ENCODE data around the gene NTN1. TPM values are rescaled to one million over a fixed set of nuclear protein-coding genes. Genes with fewer than 3 reads are reported as not detected.
A peak's percentile ranks its signal among the peaks of the same experiment; 100 is the strongest.

The NTN1 gene
- total and polyA plus RNA-seq, 11 donors = 9.3 to 25.8 (median 17.3) TPM

GRCh38 chr17:9108146-9108545, 86.8 kb downstream of the NTN1 start:
- H3K27me3 ChIP-seq = no peaks in the 10 kb centered on the region
- H3K9me3 ChIP-seq = no peaks in the 10 kb centered on the region
- no peak overlapping the region for H3K27ac ChIP-seq
- intact Hi-C loops (cut with DNase I) = loop anchor here in 1 of 10 donors (10.0 kb wide), 1 partner anchor 187 kb away; no protein-coding TSS in a partner anchor
- ATAC-seq = no peak
- no peaks in the 10 kb centered on the region for H3K36me3 ChIP-seq
- no peak overlapping the region for H3K4me3 ChIP-seq
- TF ChIP-seq POLR2A (IDR thresholded peaks at IDR 0.05) (no peak), CTCF (IDR thresholded peaks at IDR 0.05) (no peak)
- WGBS, 4 donors = 40 to 65% (median 62%) methylated on average over 6 of the region's 6 CpGs
- DNase-seq = no peak
- peaks cover 0 to 10% (median 0%) of the 10 kb centered on the region in 12 donors for H3K4me1 ChIP-seq

GRCh38 chr17:9109933-9110332, 88.6 kb downstream of the NTN1 start:
- Histone ChIP-seq H3K27ac (no peak overlapping the region), H3K4me3 (no peak overlapping the region), H3K4me1 (peaks cover 0 to 8% (median under 1%) of the 10 kb centered on the region in 12 donors), H3K36me3 (no peaks in the 10 kb centered on the region), H3K27me3 (no peaks in the 10 kb centered on the region), H3K9me3 (no peaks in the 10 kb centered on the region)
- intact Hi-C loops (cut with DNase I) = loop anchor here in 4 of 10 donors (5.0 to 10.0 kb wide), 3 partner anchors 43 to 185 kb away; no protein-coding TSS in a partner anchor
- no peak for ATAC-seq
- WGBS, 4 donors = 69 to 83% (median 80%) methylated on average over 4 of the region's 4 CpGs
- TF ChIP-seq POLR2A (IDR thresholded peaks at IDR 0.05) = no peak
- no peak for TF ChIP-seq CTCF (IDR thresholded peaks at IDR 0.05)
- no peak for DNase-seq

GRCh38 chr17:9110501-9110900, 89.2 kb downstream of the NTN1 start:
- TF ChIP-seq CTCF (IDR thresholded peaks at IDR 0.05) (no peak), POLR2A (IDR thresholded peaks at IDR 0.05) (no peak)
- ATAC-seq (no peak), DNase-seq (no peak)
- Histone ChIP-seq H3K27me3 (no peaks in the 10 kb centered on the region), H3K4me3 (no peak overlapping the region), H3K4me1 (peaks cover 0 to 9% (median 3%) of the 10 kb centered on the region in 12 donors), H3K9me3 (no peaks in the 10 kb centered on the region), H3K27ac (no peak overlapping the region), H3K36me3 (no peaks in the 10 kb centered on the region)
- WGBS, 4 donors = 88 to 93% (median 92%) methylated on average over 7 of the region's 7 CpGs
- intact Hi-C loops (cut with DNase I) = loop anchor here in 3 of 10 donors (5.0 to 10.0 kb wide), 3 partner anchors 43 to 184 kb away; no protein-coding TSS in a partner anchor

- Histone ChIP-seq H3K27me3 (no peaks in the 10 kb centered on the region), H3K4me1 (peaks cover 0 to 17% (median 5%) of the 10 kb centered on the region in 12 donors), H3K27ac (peak overlapping the region in 9 of 12 donors; percentile 22 to 71 (median 44)), H3K9me3 (peaks cover 0 to 7% (median 0%) of the 10 kb centered on the region in 12 donors), H3K4me3 (peak overlapping the region in 11 of 12 donors; percentile 4 to 54 (median 40)), H3K36me3 (no peaks in the 10 kb centered on the region)
- intact Hi-C loops (cut with DNase I) = loop anchor here in 2 of 10 donors (10.0 kb wide), 2 partner anchors 121 to 179 kb away; no protein-coding TSS in a partner anchor
- peak; percentile 64 to 85 (median 71) for DNase-seq
- peak in 9 of 12 donors; percentile 17 to 53 (median 41) for TF ChIP-seq CTCF (IDR thresholded peaks at IDR 0.05)
- TF ChIP-seq POLR2A (IDR thresholded peaks at IDR 0.05) = no peak
- 25 to 34% (median 33%) methylated on average over 26 to 41 of the region's 41 CpGs for WGBS, 4 donors
- ATAC-seq = peak; percentile 70 to 92 (median 86)
Observed at GRCh38 chr17:9115214-9116191, 94.2 kb downstream of the NTN1 start.

Measured in heart left ventricle (tissue), 16 donors.